ENCODE results near the gene COG8. TPM values are rescaled to one million over a fixed set of nuclear protein-coding genes. Genes with fewer than 3 reads are reported as not detected.

Gene COG8
- total and polyA plus RNA-seq, 10 of the 15 experiments (the other 5 are each of a cell fraction or from before 2014, with no cell fraction given) = 2.8 to 39.6 (median 23.8) TPM

DNA sequence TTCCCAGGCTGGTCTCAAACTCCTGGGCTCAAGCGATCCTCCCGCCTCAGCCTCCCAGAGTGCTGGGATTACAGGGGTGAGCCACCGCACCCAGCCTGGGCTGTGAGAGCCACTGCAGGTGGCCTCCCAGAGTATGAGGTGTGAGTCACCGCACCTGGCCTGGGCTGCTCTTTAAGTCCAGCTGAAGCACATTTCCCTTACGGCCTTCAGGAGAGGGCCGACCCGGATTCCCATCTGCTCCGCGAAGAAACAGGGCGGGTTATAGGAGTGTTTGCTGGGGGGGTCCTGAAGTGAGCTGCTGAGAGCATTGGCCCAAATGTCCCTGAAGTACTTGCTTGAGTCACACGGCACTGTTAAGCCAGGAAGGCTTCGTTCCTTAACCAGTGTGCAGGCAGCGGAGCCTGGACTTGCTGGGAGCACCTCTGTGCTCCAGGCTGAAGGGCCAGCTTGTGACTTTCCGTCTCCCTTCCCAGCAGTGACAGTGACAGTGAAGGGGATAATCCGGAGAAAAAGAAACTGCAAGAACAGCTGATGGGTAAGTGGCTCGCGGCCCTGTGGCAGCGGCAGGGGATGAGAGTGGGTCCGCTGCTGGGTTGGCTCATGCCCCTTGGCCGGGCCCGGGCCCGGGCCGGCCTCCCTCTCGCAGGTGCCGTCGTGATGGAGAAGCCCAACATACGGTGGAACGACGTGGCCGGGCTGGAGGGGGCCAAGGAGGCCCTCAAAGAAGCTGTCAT lies 21.0 kb downstream of the COG8 start:
- no peak for FAIRE-seq
- ChIA-PET SMC1A (ENCODE audit: uncharacterized antibody, unreplicated experiment) (interaction anchor here (1.4 kb wide), 1 partner anchor 10 kb away, joined by 4 read pairs; no protein-coding TSS in a partner anchor), POLR2A (interaction anchor here (1.0 kb wide), 1 partner anchor 8 kb away, joined by 5 read pairs; no protein-coding TSS in a partner anchor), CTCF (interaction anchor here (0.6 kb wide), 1 partner anchor 63 kb away, joined by 3 read pairs; no protein-coding TSS in a partner anchor), RAD21 (ENCODE audit: unreplicated experiment) (no interaction called here)
- intact Hi-C loops (cut with micrococcal nuclease; ENCODE audit: unreplicated experiment) = no loop called here
- Histone ChIP-seq H4K20me1 (ENCODE audit: control insufficient read depth, insufficient read depth) (no peaks in the 10 kb centered on the region), H3K36me3 (ENCODE audit: control insufficient read depth in 2 of 2, insufficient read depth in 2 of 2, low read length in 1 of 2) (peaks cover 24 to 44% of the 10 kb centered on the region in 2 experiments), H3K4me2 (ENCODE audit: control insufficient read depth, insufficient read depth) (no peak overlapping the region), H3K79me2 (ENCODE audit: control insufficient read depth, insufficient read depth, low read length) (peaks cover 9% of the 10 kb centered on the region), H3K27me3 (replicated peaks in 1 of 2; ENCODE audit: control insufficient read depth in 2 of 2, insufficient read depth in 2 of 2, low read length in 1 of 2) (no peaks in the 10 kb centered on the region), H3K4me3 (no peak overlapping the region), H3K27ac (ENCODE audit: control insufficient read depth, insufficient read depth) (no peak overlapping the region), H2AFZ (ENCODE audit: control insufficient read depth, low read depth, low read length) (no peak overlapping the region), H3K9me3 (replicated peaks; ENCODE audit: control insufficient read depth, insufficient read depth, low read length) (no peaks in the 10 kb centered on the region), H3K9ac (ENCODE audit: control insufficient read depth, insufficient read depth, low read length) (no peak overlapping the region), H3K4me1 (ENCODE audit: control insufficient read depth, insufficient read depth, low read length) (no peaks in the 10 kb centered on the region; the same call in 1 of the 2 replicates)
- BruUV-seq (replicated peaks) = no TSS peak
- in situ Hi-C loops (cut with MboI) = no loop called here
- no peak for DNase-seq (ENCODE audit: low read depth, low spot score)
- WGBS (ENCODE audit: insufficient coverage, insufficient replicate concordance, low lambda C conversion rate, missing lambda C conversion rate) = 95% methylated on average over 30 of the region's 30 CpGs
- ATAC-seq = no peak
- TF ChIP-seq, protein P1, sequence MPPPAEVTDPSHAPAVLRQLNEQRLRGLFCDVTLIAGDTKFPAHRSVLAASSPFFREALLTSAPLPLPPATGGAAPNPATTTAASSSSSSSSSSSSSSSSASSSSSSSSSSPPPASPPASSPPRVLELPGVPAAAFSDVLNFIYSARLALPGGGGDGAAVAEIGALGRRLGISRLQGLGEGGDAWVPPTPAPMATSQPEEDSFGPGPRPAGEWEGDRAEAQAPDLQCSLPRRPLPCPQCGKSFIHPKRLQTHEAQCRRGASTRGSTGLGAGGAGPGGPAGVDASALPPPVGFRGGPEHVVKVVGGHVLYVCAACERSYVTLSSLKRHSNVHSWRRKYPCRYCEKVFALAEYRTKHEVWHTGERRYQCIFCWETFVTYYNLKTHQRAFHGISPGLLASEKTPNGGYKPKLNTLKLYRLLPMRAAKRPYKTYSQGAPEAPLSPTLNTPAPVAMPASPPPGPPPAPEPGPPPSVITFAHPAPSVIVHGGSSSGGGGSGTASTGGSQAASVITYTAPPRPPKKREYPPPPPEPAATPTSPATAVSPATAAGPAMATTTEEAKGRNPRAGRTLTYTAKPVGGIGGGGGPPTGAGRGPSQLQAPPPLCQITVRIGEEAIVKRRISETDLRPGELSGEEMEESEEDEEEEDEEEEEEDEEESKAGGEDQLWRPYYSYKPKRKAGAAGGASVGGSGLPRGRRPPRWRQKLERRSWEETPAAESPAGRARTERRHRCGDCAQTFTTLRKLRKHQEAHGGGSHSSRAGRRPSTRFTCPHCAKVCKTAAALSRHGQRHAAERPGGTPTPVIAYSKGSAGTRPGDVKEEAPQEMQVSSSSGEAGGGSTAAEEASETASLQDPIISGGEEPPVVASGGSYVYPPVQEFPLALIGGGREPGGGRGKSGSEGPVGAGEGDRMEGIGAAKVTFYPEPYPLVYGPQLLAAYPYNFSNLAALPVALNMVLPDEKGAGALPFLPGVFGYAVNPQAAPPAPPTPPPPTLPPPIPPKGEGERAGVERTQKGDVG (CRISPR knock-in tag; IDR thresholded peaks at IDR 0.05) = no peak
- TF ChIP-seq ZBTB33 (IDR thresholded peaks at IDR 0.05) (no peak), BRCA1 (IDR thresholded peaks at IDR 0.05; ENCODE audit: low read depth, low read length) (no peak), POLR2AphosphoS2 (IDR thresholded peaks at IDR 0.05; ENCODE audit: low read depth, low read length) (no peak), EED (IDR thresholded peaks at IDR 0.05; ENCODE audit: low read depth) (no peak), IRF4 (IDR thresholded peaks at IDR 0.05; ENCODE audit: low read depth, low read length) (no peak), HDAC2 (IDR thresholded peaks at IDR 0.05) (no peak), RELA (IDR thresholded peaks at IDR 0.05; ENCODE audit: borderline replicate concordance, partially characterized antibody) (no peak), CEBPB (IDR thresholded peaks at IDR 0.05; ENCODE audit: borderline replicate concordance in 1 of 2, low read depth in 2 of 2, low read length in 2 of 2) (no peak), MYC (IDR thresholded peaks at IDR 0.05; ENCODE audit: insufficient read depth, insufficient read length, insufficient replicate concordance, low read length, severe bottlenecking) (no peak), MTA3 (IDR thresholded peaks at IDR 0.05; ENCODE audit: borderline replicate concordance, low read length) (no peak), CHD1 (IDR thresholded peaks at IDR 0.05; ENCODE audit: low read depth, low read length) (no peak)
